ACC112 (cell line): ENCODE data around the gene AGAP9.
A peak's percentile ranks its signal among the peaks of the same experiment; 100 is the strongest.
"Not testable (repeated sequence)": the region's sequence is repeated elsewhere in the genome, so short reads cannot be mapped to it uniquely, and the experiment has no call there.

Experiments used
- H2AFZ ChIP-seq: fragments of 200-600 bp; sonication (generic); one replicate; pipeline ENCODE4 v1.6.0; 2017; ENCODE audit warnings: antibody characterized with exemption, low read length; ENCODE audit not compliant: unreplicated experiment
- H3K27ac ChIP-seq: fragments of 200-600 bp; sonication (generic); 2 replicates; pipeline ENCODE4 v1.5.1; 2014; ENCODE audit warnings: low read depth, mild to moderate bottlenecking, antibody characterized with exemption, low read length, moderate library complexity
- H3K27me3 ChIP-seq: fragments of 200-600 bp; sonication (generic); 2 replicates; pipeline ENCODE4 v1.6.1; 2014; ENCODE audit warnings: mild to moderate bottlenecking, antibody characterized with exemption, low read length, moderate library complexity, mixed read lengths; ENCODE audit not compliant: insufficient read depth
- H3K36me3 ChIP-seq: fragments of 200-600 bp; sonication (generic); 2 replicates; pipeline ENCODE4 v1.6.1; 2016; ENCODE audit warnings: mild to moderate bottlenecking, antibody characterized with exemption, low read length, moderate library complexity, mixed read lengths; ENCODE audit not compliant: insufficient read depth
- H3K4me1 ChIP-seq: fragments of 200-600 bp; sonication (generic); one replicate; pipeline ENCODE4 v1.6.1; 2016; ENCODE audit warnings: low read length, mixed read lengths; ENCODE audit not compliant: insufficient read depth, unreplicated experiment, control insufficient read depth
- H3K4me3 ChIP-seq: fragments of 200-600 bp; sonication (generic); 2 replicates; pipeline ENCODE4 v1.5.1; 2014; ENCODE audit warnings: mild to moderate bottlenecking, low read depth, low read length
- H3K79me2 ChIP-seq: fragments of 200-600 bp; sonication (generic); one replicate; pipeline ENCODE4 v1.6.0; 2016; ENCODE audit warnings: low read length; ENCODE audit not compliant: control insufficient read depth, unreplicated experiment, insufficient read depth

Gene AGAP9

GRCh38 chr10:47555334-47555733 is 31.9 kb upstream of the AGAP9 start:
- not testable (repeated sequence) for H2AFZ ChIP-seq, H3K36me3 ChIP-seq, H3K4me3 ChIP-seq, H3K27ac ChIP-seq, H3K27me3 ChIP-seq, H3K4me1 ChIP-seq, H3K79me2 ChIP-seq

- not testable (repeated sequence) for H3K27me3 ChIP-seq, H2AFZ ChIP-seq, H3K4me1 ChIP-seq, H3K27ac ChIP-seq, H3K36me3 ChIP-seq, H3K79me2 ChIP-seq, H3K4me3 ChIP-seq
These were observed 31.1 kb upstream of the AGAP9 start for GRCh38 chr10:47554552-47554951.

GRCh38 chr10:47553860-47554247 is 30.4 kb upstream of the AGAP9 start:
- H3K36me3 ChIP-seq, H3K27me3 ChIP-seq, H2AFZ ChIP-seq, H3K79me2 ChIP-seq, H3K4me1 ChIP-seq: not testable (repeated sequence)
- Histone ChIP-seq H3K4me3 (peak overlapping the region; percentile 75), H3K27ac (peak overlapping the region; percentile 73)

- peak overlapping the region; percentile 75 for H3K4me3 ChIP-seq
- H3K27ac ChIP-seq, result peak overlapping the region; percentile 73
- H2AFZ ChIP-seq, H3K79me2 ChIP-seq, H3K27me3 ChIP-seq, H3K36me3 ChIP-seq, H3K4me1 ChIP-seq: not testable (repeated sequence)
These were observed 29.9 kb upstream of the AGAP9 start for GRCh38 chr10:47553214-47553859.

GRCh38 chr10:47552719-47553118 is 29.3 kb upstream of the AGAP9 start:
- H3K36me3 ChIP-seq, H3K27me3 ChIP-seq, H2AFZ ChIP-seq, H3K79me2 ChIP-seq, H3K4me1 ChIP-seq: not testable (repeated sequence)
- Histone ChIP-seq H3K4me3 (peak overlapping the region; percentile 75), H3K27ac (peak overlapping the region; percentile 73)

- not testable (repeated sequence) for H3K27me3 ChIP-seq, H3K36me3 ChIP-seq, H2AFZ ChIP-seq, H3K27ac ChIP-seq, H3K79me2 ChIP-seq, H3K4me1 ChIP-seq, H3K4me3 ChIP-seq
These were observed 23.8 kb upstream of the AGAP9 start for GRCh38 chr10:47547286-47547685.

GRCh38 chr10:47536430-47536829 is 13.0 kb upstream of the AGAP9 start:
- H3K27ac ChIP-seq, H3K79me2 ChIP-seq, H3K36me3 ChIP-seq, H2AFZ ChIP-seq, H3K27me3 ChIP-seq, H3K4me3 ChIP-seq, H3K4me1 ChIP-seq: not testable (repeated sequence)

- not testable (repeated sequence) for H3K36me3 ChIP-seq, H3K4me3 ChIP-seq, H3K79me2 ChIP-seq, H3K27ac ChIP-seq, H3K27me3 ChIP-seq, H2AFZ ChIP-seq, H3K4me1 ChIP-seq
These were observed 21.1 kb downstream of the AGAP9 start for GRCh38 chr10:47502313-47502712.

- H2AFZ ChIP-seq, H3K27me3 ChIP-seq: not testable (repeated sequence)
These were observed 29.2 kb downstream of the AGAP9 start for GRCh38 chr10:47494226-47494625.

GRCh38 chr10:47491600-47491999 is 31.8 kb downstream of the AGAP9 start, which contains the start of gene FAM25G:
Gene FAM25G, minus strand, starts transcription at chr10:47491700. Its CDS starts 26 bp downstream, at chr10:47491674.
- H3K36me3 ChIP-seq, H3K27me3 ChIP-seq, H3K4me1 ChIP-seq, H3K4me3 ChIP-seq, H2AFZ ChIP-seq, H3K79me2 ChIP-seq, H3K27ac ChIP-seq: not testable (repeated sequence)

More at GRCh38 chr10:47494226-47494625, 29.2 kb downstream of the AGAP9 start:
- H3K79me2 ChIP-seq, H3K36me3 ChIP-seq, H3K4me3 ChIP-seq, H3K4me1 ChIP-seq, H3K27ac ChIP-seq: not testable (repeated sequence)

GRCh38 chr10:47489630-47490029 is 33.8 kb downstream of the AGAP9 start:
- H3K36me3 ChIP-seq, H3K27ac ChIP-seq, H3K27me3 ChIP-seq, H3K79me2 ChIP-seq, H2AFZ ChIP-seq, H3K4me1 ChIP-seq, H3K4me3 ChIP-seq: not testable (repeated sequence)
